Stimulated activated naive CD8-positive, alpha-beta T cell treated with anti-CD3 and anti-CD28 coated beads, Interleukin-15, amount 100 ng/mL, for 72 hours (primary cell): ENCODE data around the gene TMOD4.

Source experiments
- ATAC-seq: fragments of 150-1000 bp; cut with Tn5 transposase; 2 replicates; pipeline ENCODE4 v1.10.0; 2021; ENCODE audit warnings: mild to moderate bottlenecking, moderate library complexity
- DNase-seq, 2 donors: peaks; one replicate each; pipeline ENCODE4 v3.0.0; 2021 to 2022
- H3K27ac Mint-ChIP-seq, 2 donors: one replicate each; pipeline ENCODE4 v1.8.0; 2022; ENCODE audit warnings: mild to moderate bottlenecking in 2 of 2, mixed read lengths in 2 of 2, moderate library complexity in 2 of 2
- H3K27me3 Mint-ChIP-seq: one replicate; pipeline ENCODE4 v1.8.0; 2022; ENCODE audit warnings: mixed read lengths
- H3K4me1 Mint-ChIP-seq: one replicate; pipeline ENCODE4 v1.8.0; 2022; ENCODE audit warnings: mild to moderate bottlenecking, mixed read lengths
- H3K4me3 Mint-ChIP-seq, 2 donors: one replicate each; pipeline ENCODE4 v1.8.0; 2022; ENCODE audit warnings: mild to moderate bottlenecking in 2 of 2, mixed read lengths in 2 of 2, moderate library complexity in 1 of 2
- H3K9me3 Mint-ChIP-seq, 2 donors: one replicate each; pipeline ENCODE4 v1.8.0; 2022; ENCODE audit warnings: mixed read lengths in 2 of 2

Gene TMOD4

DNA sequence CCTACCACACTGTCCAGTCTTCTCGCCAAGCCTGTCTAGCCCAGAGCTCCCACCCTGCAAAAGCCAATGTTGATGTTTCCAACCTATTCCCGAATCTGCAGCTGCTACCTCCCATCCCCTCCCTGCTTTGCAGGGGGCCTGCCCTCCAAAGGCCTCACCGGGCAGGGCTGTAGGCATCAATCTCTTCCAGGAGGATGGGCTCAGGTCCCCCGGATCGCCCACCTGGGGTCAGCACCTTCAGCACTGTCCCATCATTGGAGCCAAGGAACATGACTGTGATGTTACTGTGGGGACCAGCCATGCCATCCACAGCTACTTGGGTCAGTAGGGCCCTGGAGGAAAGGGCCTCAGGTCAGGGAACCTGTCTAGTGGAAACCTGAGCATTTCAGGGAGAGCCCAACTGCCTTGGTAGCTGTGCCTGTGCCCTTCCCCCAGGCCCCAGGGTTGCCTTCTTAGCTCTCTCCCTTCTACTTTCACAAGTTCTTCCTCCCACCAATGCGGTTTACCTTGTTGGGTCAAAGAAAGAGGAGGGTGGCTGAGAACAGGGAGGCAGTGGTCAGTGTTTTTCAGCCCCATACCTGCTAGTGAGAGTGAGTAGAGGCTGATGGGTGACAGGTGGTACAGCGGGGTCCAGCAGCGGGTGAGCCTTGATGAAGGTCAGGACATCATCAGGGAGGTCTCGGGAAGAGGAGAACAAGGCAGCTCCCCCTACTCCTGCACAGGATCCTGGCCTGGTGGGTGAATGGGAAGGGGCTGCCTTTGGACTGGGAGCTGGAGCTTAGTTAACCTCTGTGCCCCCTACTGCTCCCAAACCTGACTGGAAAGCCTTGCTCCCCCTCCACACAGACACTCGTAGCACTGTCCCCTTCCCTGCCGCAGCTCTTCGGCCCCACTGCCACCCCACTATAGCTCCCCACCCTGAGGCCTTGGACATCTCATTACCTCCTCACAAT, 40.1 kb downstream of the TMOD4 start:
- no peak overlapping the region for H3K4me3 Mint-ChIP-seq
- H3K27me3 Mint-ChIP-seq, result no peaks in the 10 kb centered on the region

GRCh38 chr1:151134991-151135390, 40.8 kb downstream of the TMOD4 start:
- H3K4me3 Mint-ChIP-seq, result no peak overlapping the region
- DNase-seq (no peak), ATAC-seq (no peak)
- H3K27me3 Mint-ChIP-seq, result no peaks in the 10 kb centered on the region
- H3K4me1 Mint-ChIP-seq, result peaks cover 17% of the 10 kb centered on the region
- no peaks in the 10 kb centered on the region for H3K9me3 Mint-ChIP-seq
- no peak overlapping the region for H3K27ac Mint-ChIP-seq

More for the DNA sequence above, 40.1 kb downstream of the TMOD4 start:
- Mint-ChIP-seq H3K27ac (no peak overlapping the region), H3K9me3 (no peaks in the 10 kb centered on the region), H3K4me1 (peaks cover 13% of the 10 kb centered on the region)
- no peak for ATAC-seq
- no peak for DNase-seq

DNA sequence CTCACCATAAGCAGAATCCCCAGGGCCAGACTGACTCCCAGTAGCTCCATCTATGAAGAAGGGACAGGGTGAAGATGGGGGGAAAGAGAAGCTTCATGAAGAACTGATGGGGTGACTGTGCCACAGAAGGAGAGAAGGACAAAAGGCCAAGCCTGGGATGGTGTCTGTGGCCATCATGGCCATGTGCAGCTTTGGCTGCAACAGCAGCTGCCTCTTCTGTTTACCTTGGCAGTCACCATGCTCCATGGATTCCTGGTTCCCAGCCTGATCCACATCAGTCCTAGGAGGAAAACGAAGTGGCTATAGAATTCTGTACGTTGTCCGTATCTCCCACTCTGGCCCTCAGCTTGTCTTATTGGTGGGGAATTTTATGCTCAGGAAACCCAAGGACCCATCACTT, 41.4 kb downstream of the TMOD4 start:
- Mint-ChIP-seq H3K9me3 (no peaks in the 10 kb centered on the region), H3K27ac (peak overlapping the region in 1 of 2 donors; percentile 66), H3K27me3 (no peaks in the 10 kb centered on the region), H3K4me1 (peaks cover 17% of the 10 kb centered on the region), H3K4me3 (no peak overlapping the region)
- ATAC-seq (no peak), DNase-seq (no peak)

GRCh38 chr1:151133018-151133806, 42.6 kb downstream of the TMOD4 start:
- Mint-ChIP-seq H3K27ac (no peak overlapping the region), H3K4me3 (no peak overlapping the region), H3K27me3 (no peaks in the 10 kb centered on the region), H3K9me3 (no peaks in the 10 kb centered on the region), H3K4me1 (peaks cover 17% of the 10 kb centered on the region)
- no peak for DNase-seq
- peak; percentile 32 for ATAC-seq

DNA sequence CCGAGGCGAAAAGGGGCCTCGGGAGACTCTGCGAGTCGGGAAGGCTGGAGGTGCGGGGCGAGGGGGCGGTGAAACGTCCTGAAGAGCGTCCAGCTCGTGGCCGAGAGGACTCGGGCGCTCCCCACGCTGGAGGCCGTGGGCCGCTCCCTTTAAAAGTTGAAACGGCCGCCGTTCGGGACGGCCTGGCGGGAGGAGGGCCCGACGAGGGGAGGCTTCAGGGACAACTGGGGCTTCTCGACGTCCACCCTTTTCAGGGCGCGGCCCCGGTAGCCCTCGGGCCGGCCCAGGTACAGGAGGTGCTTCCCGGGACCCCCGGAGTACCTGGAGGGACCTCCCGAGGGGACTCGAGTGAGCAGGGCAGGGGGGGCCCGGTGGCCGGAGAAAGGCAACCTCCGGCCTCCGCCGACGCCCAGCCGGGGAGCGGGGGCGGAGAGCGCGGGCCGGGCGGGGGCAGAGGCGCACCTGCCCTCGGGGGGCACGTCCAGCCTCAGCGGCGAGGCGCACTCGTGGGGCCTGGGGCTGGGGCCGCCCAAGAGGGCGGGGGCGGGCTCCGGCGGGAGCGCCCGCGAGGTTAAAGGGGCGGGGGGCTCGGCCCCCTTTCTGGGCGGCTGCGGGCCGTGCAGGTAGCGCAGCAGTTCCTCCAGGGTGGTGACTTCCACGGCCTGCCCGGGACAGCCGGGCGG, 43.3 kb downstream of the TMOD4 start:
- Mint-ChIP-seq H3K4me3 (peak overlapping the region in 1 of 2 donors; percentile 85), H3K4me1 (peaks cover 17% of the 10 kb centered on the region), H3K27ac (no peak overlapping the region), H3K27me3 (no peaks in the 10 kb centered on the region), H3K9me3 (no peaks in the 10 kb centered on the region)
- ATAC-seq (peak; percentile 29), DNase-seq (no peak)

DNA sequence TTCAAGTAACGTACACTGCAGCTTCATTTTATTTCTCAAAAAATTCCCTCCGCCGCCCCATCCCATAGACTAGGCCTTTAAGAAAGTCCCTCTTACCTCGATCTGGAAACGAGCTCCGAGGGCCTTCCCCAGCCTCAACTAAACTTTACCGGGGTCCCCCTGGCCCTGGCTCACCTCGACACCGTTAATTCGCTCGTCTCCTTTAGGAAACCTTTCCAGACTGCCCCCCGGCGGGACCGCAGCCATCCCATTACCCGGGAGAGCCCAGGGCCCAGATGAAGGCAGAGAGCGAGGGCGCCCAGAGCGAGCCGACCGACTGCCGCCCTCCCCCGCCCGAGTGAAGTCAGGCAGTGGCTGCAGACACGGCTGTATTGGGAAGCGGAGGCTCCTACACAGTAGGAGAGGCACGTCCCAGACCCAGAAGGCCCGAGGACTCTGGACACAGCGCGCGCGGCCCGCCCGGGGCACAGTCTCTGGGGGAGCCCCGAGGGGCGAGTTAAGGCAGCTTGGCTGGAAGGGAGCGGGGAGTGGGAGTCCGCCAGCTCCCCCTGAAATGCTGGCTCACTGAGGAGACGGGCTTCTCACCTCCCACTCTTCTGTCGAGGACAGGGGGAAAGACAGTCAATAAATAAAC, 44.0 kb downstream of the TMOD4 start:
- ATAC-seq (no peak), DNase-seq (no peak)
- Mint-ChIP-seq H3K27me3 (no peaks in the 10 kb centered on the region), H3K4me1 (peaks cover 17% of the 10 kb centered on the region), H3K27ac (peak overlapping the region; percentile 44 to 96), H3K4me3 (peak overlapping the region; percentile 79 to 85), H3K9me3 (no peaks in the 10 kb centered on the region)

GRCh38 chr1:151130987-151131586, 44.7 kb downstream of the TMOD4 start:
- peaks cover 17% of the 10 kb centered on the region for H3K4me1 Mint-ChIP-seq
- DNase-seq (peak; percentile 88 to 93), ATAC-seq (peak; percentile 98)
- H3K27me3 Mint-ChIP-seq, result no peaks in the 10 kb centered on the region
- peak overlapping the region; percentile 79 to 85 for H3K4me3 Mint-ChIP-seq
- H3K9me3 Mint-ChIP-seq, result no peaks in the 10 kb centered on the region
- peak overlapping the region; percentile 87 to 96 for H3K27ac Mint-ChIP-seq

GRCh38 chr1:151128800-151129199, 47.0 kb downstream of the TMOD4 start:
- Mint-ChIP-seq H3K27ac (no peak overlapping the region), H3K9me3 (no peaks in the 10 kb centered on the region), H3K4me3 (no peak overlapping the region), H3K27me3 (no peaks in the 10 kb centered on the region), H3K4me1 (peaks cover 17% of the 10 kb centered on the region)
- ATAC-seq (no peak), DNase-seq (no peak)

GRCh38 chr1:151124763-151125403, 50.9 kb downstream of the TMOD4 start:
- no peak overlapping the region for H3K27ac Mint-ChIP-seq
- no peaks in the 10 kb centered on the region for H3K4me1 Mint-ChIP-seq
- H3K27me3 Mint-ChIP-seq, result no peaks in the 10 kb centered on the region
- H3K4me3 Mint-ChIP-seq, result no peak overlapping the region
- no peaks in the 10 kb centered on the region for H3K9me3 Mint-ChIP-seq
- ATAC-seq (no peak), DNase-seq (no peak)
